Measurements from ENCODE around the gene CASZ1. TPM values are rescaled to one million over a fixed set of nuclear protein-coding genes. Genes with fewer than 3 reads are reported as not detected.
A peak's percentile ranks its signal among the peaks of the same experiment; 100 is the strongest.

The CASZ1 gene
- total RNA-seq, 1 experiment from 2014 or later, result 3.9 TPM

GRCh38 chr1:10678852-10679251, 117.6 kb downstream of the CASZ1 start:
- no peak overlapping the region for H3K4me2 ChIP-seq (ENCODE audit: insufficient read depth, insufficient read length, low read length)
- no CpG with 5 or more reads among the region's 11 CpGs for WGBS (ENCODE audit: extremely low coverage, insufficient read length, low lambda C conversion rate)
- H4K5ac ChIP-seq (ENCODE audit: insufficient read length, low read depth, low read length), result no peak overlapping the region
- no peak overlapping the region for H2BK20ac ChIP-seq (ENCODE audit: low read depth, low read length, poor library complexity, severe bottlenecking)
- no peak overlapping the region for H2BK120ac ChIP-seq (ENCODE audit: low read depth, low read length, poor library complexity, severe bottlenecking)
- no peaks in the 10 kb centered on the region for H3K27me3 ChIP-seq (ENCODE audit: insufficient read depth, low read length)
- H2BK12ac ChIP-seq (ENCODE audit: insufficient read length, low read depth, low read length), result no peak overlapping the region
- H2AK5ac ChIP-seq (ENCODE audit: insufficient read length, low read length), result no peak overlapping the region
- H4K20me1 ChIP-seq (ENCODE audit: control insufficient read depth, insufficient read depth, insufficient read length), result peaks cover 2% of the 10 kb centered on the region
- H3K14ac ChIP-seq (ENCODE audit: insufficient read depth, low read length), result peak overlapping the region; percentile 66; the same call in 1 of the 2 replicates
- H2BK5ac ChIP-seq (ENCODE audit: insufficient read length, low read length), result no peak overlapping the region
- no peaks in the 10 kb centered on the region for H3K23me2 ChIP-seq (ENCODE audit: insufficient read length, low read depth, low read length, poor library complexity, severe bottlenecking)
- no peak overlapping the region for H2AFZ ChIP-seq (ENCODE audit: low read length)
- peaks cover 65 to 68% of the 10 kb centered on the region in 2 experiments for H3K4me1 Mint-ChIP-seq
- H4K91ac ChIP-seq (ENCODE audit: insufficient read length, low read depth, low read length), result no peak overlapping the region
- peak overlapping the region in 1 of 3 experiments; percentile 39; a peak in 1 of 7 replicates for H3K27ac Mint-ChIP-seq
- no peak overlapping the region for H3K23ac ChIP-seq (ENCODE audit: insufficient read length, low read depth, low read length)
- TF ChIP-seq CTCF (conservative IDR thresholded peaks at IDR 0.05), result no peak
- peak overlapping the region; percentile 14 for H3K18ac ChIP-seq (ENCODE audit: insufficient read length, low read depth, low read length)
- no peak overlapping the region for H3K4ac ChIP-seq (ENCODE audit: low read depth, low read length)
- no peaks in the 10 kb centered on the region for H3K9me3 Mint-ChIP-seq
- no peaks in the 10 kb centered on the region for H3K79me2 ChIP-seq (ENCODE audit: insufficient read depth, low read length)
- H3K4me3 Mint-ChIP-seq, result no peak overlapping the region
- H3K9me3 ChIP-seq (ENCODE audit: control insufficient read depth, low read depth, low read length), result no peaks in the 10 kb centered on the region
- H3K4me1 ChIP-seq (ENCODE audit: insufficient read depth, low read length), result peaks cover 4% of the 10 kb centered on the region; the same call in 1 of the 2 replicates
- no peak overlapping the region for H2BK15ac ChIP-seq (ENCODE audit: low read depth, low read length)
- H3K27ac ChIP-seq (ENCODE audit: insufficient read length, low read depth, low read length), result no peak overlapping the region
- H3T11ph ChIP-seq (ENCODE audit: low read length), result no peak overlapping the region
- H3K79me1 ChIP-seq (ENCODE audit: insufficient read depth, low read depth, low read length, poor library complexity, severe bottlenecking), result no peaks in the 10 kb centered on the region
- no peaks in the 10 kb centered on the region for H3K36me3 Mint-ChIP-seq (ENCODE audit: insufficient read depth in 1 of 3, low read depth in 3 of 3)
- no peak overlapping the region for H3K56ac ChIP-seq (ENCODE audit: insufficient read length, low read depth, low read length)
- H3K27me3 Mint-ChIP-seq (ENCODE audit: low read depth), result no peaks in the 10 kb centered on the region
- no peak overlapping the region for H4K8ac ChIP-seq (replicated peaks; ENCODE audit: insufficient read length, low read depth, low read length)
- no peak overlapping the region for H3K9ac ChIP-seq (ENCODE audit: extremely low read depth, insufficient read length, low read length)
- DNase-seq, result no peak

Measured in H9 (cell line).